Activated CD8-positive, alpha-beta memory T cell treated with anti-CD3 and anti-CD28 coated beads, Interleukin-2, amount 50 U/mL, for 24 hours (primary cell): ENCODE data around the gene JSRP1.
A peak's percentile ranks its signal among the peaks of the same experiment; 100 is the strongest.

Source experiments
- DNase-seq: peaks from one replicate; pipeline ENCODE4 v3.0.0-alpha.2; 2020; ENCODE audit errors: extremely low read depth

JSRP1 gene

GRCh38 chr19:2246801-2247361, 9.3 kb downstream of the JSRP1 start:
- no peak for DNase-seq

GRCh38 chr19:2246014-2246620, 10.1 kb downstream of the JSRP1 start:
- no peak for DNase-seq

GRCh38 chr19:2245273-2245672, 10.9 kb downstream of the JSRP1 start:
- DNase-seq, result no peak

- no peak for DNase-seq
These were observed 11.7 kb downstream of the JSRP1 start for GRCh38 chr19:2244486-2244885.

- no peak for DNase-seq
These were observed 12.1 kb downstream of the JSRP1 start for GRCh38 chr19:2244125-2244411.

GRCh38 chr19:2243274-2244124, 12.7 kb downstream of the JSRP1 start:
- DNase-seq, result no peak

GRCh38 chr19:2242816-2243215, 13.4 kb downstream of the JSRP1 start:
- DNase-seq, result no peak

- no peak for DNase-seq
These were observed 14.1 kb downstream of the JSRP1 start for GRCh38 chr19:2242092-2242537.

- no peak for DNase-seq
These were observed 15.1 kb downstream of the JSRP1 start for GRCh38 chr19:2240881-2241760.

GRCh38 chr19:2239771-2240770, 16.1 kb downstream of the JSRP1 start:
- no peak for DNase-seq

GRCh38 chr19:2239173-2239572, 17.0 kb downstream of the JSRP1 start:
- no peak for DNase-seq

- DNase-seq, result no peak
These were observed 18.4 kb downstream of the JSRP1 start for GRCh38 chr19:2237869-2238153.

- no peak for DNase-seq
These were observed 19.0 kb downstream of the JSRP1 start for GRCh38 chr19:2237051-2237868.

GRCh38 chr19:2236314-2237050, 19.7 kb downstream of the JSRP1 start, which contains the start of the genes PLEKHJ1 and SF3A2:
TSS of gene PLEKHJ1 (minus strand) at chr19:2236329. CDS start at chr19:2236248, 81 bp downstream.
TSS of gene SF3A2 (plus strand) at chr19:2236824. CDS start at chr19:2243419, 6,595 bp downstream.
- peak; percentile 90 for DNase-seq

- DNase-seq, result no peak
These were observed 20.2 kb downstream of the JSRP1 start for GRCh38 chr19:2236064-2236313.

GRCh38 chr19:2235381-2236063, 20.7 kb downstream of the JSRP1 start:
- no peak for DNase-seq

GRCh38 chr19:2234996-2235380, 21.2 kb downstream of the JSRP1 start:
- DNase-seq, result no peak

GRCh38 chr19:2233601-2234280, 22.5 kb downstream of the JSRP1 start:
- DNase-seq, result no peak
